ENCODE data around the gene PTH2. TPM values are rescaled to one million over a fixed set of nuclear protein-coding genes. Genes with fewer than 3 reads are reported as not detected.

Gene PTH2
- total and polyA plus RNA-seq, 2 donors from 2014 or later = not detected

DNA sequence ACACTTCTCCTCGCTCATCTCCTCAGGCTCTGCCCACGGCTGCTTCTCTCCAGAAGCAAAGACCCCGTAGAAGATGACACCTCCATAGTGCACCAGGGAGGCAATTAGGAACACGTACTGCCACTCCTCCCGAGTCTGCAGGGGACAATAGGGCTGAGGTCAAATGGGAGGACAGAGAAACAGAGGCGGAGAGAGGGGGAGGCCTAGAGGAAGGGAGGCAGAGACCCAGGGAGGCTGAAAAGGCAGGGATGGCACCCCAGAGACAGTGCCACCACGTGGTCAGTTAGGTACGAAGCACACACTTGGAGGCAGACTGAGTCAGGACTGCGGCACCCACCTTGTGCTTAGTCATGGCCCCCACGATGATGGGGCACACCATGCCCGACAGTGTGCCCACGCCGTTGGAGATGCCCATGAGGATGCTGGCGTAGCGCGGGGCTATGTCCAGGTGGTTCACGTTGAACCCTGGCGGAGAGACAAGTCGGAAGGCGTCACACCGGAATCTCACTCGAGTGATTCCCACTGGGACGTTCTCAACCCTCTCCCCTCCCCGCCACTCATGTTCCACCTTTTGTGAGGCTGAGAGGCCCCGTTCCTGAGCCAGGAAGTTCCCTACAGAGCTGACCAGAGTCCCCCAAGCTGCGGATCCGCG is 7.6 kb upstream of the PTH2 start:
- H3K4me3 ChIP-seq (ENCODE audit: low read length in 3 of 3) = no peak overlapping the region
- H3K36me3 ChIP-seq (ENCODE audit: control insufficient read depth in 2 of 3, insufficient read depth in 3 of 3, low read length in 3 of 3) = no peaks in the 10 kb centered on the region
- H3K27ac ChIP-seq (ENCODE audit: low read depth in 2 of 2, low read length in 2 of 2) = no peak overlapping the region
- no peaks in the 10 kb centered on the region for H3K9me3 ChIP-seq (ENCODE audit: control insufficient read depth in 2 of 3, insufficient read depth in 1 of 3, low read length in 3 of 3)
- peaks cover 60% of the 10 kb centered on the region for H3K27me3 ChIP-seq (ENCODE audit: control insufficient read depth, insufficient read depth, low read length)
- H3K9ac ChIP-seq (ENCODE audit: low read length in 3 of 3) = no peak overlapping the region
- TF ChIP-seq, protein P1, sequence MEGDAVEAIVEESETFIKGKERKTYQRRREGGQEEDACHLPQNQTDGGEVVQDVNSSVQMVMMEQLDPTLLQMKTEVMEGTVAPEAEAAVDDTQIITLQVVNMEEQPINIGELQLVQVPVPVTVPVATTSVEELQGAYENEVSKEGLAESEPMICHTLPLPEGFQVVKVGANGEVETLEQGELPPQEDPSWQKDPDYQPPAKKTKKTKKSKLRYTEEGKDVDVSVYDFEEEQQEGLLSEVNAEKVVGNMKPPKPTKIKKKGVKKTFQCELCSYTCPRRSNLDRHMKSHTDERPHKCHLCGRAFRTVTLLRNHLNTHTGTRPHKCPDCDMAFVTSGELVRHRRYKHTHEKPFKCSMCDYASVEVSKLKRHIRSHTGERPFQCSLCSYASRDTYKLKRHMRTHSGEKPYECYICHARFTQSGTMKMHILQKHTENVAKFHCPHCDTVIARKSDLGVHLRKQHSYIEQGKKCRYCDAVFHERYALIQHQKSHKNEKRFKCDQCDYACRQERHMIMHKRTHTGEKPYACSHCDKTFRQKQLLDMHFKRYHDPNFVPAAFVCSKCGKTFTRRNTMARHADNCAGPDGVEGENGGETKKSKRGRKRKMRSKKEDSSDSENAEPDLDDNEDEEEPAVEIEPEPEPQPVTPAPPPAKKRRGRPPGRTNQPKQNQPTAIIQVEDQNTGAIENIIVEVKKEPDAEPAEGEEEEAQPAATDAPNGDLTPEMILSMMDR (IDR thresholded peaks at IDR 0.05; ENCODE audit: borderline replicate concordance, extremely low read depth, insufficient read depth) = no peak
- intact Hi-C loops (cut with DNase I) = loop anchor here (10.0 kb wide), 1 partner anchor 206 kb away; no protein-coding TSS in a partner anchor
- no peaks in the 10 kb centered on the region for H3K4me1 ChIP-seq (ENCODE audit: control insufficient read depth in 2 of 3, insufficient read depth in 2 of 3, low read depth in 1 of 3, low read length in 3 of 3)
- FAIRE-seq (no peak), DNase-seq (no peak)

DNA sequence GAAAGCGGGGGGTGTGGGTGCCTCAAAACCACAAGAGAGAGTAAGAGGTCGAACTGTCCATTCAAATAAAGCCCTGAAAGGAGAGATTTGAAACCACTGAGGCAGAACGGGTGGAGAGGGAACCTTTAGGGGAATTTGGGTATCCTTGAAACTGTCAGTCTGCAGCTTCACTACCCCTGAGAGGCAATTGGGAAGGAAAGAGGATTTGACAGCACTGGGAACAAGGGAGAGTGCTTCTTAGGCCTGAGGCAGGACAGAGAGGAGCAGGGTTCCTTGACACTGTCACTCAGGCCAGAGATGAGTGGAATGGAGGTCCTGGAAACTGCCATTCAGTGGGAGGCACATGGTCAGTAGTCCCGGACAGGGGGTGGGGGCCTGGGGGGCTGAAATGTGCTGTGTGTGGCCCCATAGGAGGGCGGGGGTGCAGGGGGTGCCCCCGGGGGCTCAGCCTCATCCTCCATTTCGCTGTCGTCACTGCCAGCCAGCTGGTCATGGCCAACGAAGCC is 7.0 kb upstream of the PTH2 start:
- H3K27ac ChIP-seq (ENCODE audit: low read depth in 2 of 2, low read length in 2 of 2) = no peak overlapping the region
- TF ChIP-seq, protein P1 (IDR thresholded peaks at IDR 0.05; ENCODE audit: borderline replicate concordance, extremely low read depth, insufficient read depth) = no peak
- no peaks in the 10 kb centered on the region for H3K4me1 ChIP-seq (ENCODE audit: control insufficient read depth in 2 of 3, insufficient read depth in 2 of 3, low read depth in 1 of 3, low read length in 3 of 3)
- H3K36me3 ChIP-seq (ENCODE audit: control insufficient read depth in 2 of 3, insufficient read depth in 3 of 3, low read length in 3 of 3) = no peaks in the 10 kb centered on the region
- peaks cover 62% of the 10 kb centered on the region for H3K27me3 ChIP-seq (ENCODE audit: control insufficient read depth, insufficient read depth, low read length)
- no peak overlapping the region for H3K4me3 ChIP-seq (ENCODE audit: low read length in 3 of 3)
- DNase-seq = no peak
- H3K9ac ChIP-seq (ENCODE audit: low read length in 3 of 3) = no peak overlapping the region
- intact Hi-C loops (cut with DNase I) = loop anchor here (10.0 kb wide), 1 partner anchor 205 kb away; no protein-coding TSS in a partner anchor
- no peak for FAIRE-seq
- no peaks in the 10 kb centered on the region for H3K9me3 ChIP-seq (ENCODE audit: control insufficient read depth in 2 of 3, insufficient read depth in 1 of 3, low read length in 3 of 3)

DNA sequence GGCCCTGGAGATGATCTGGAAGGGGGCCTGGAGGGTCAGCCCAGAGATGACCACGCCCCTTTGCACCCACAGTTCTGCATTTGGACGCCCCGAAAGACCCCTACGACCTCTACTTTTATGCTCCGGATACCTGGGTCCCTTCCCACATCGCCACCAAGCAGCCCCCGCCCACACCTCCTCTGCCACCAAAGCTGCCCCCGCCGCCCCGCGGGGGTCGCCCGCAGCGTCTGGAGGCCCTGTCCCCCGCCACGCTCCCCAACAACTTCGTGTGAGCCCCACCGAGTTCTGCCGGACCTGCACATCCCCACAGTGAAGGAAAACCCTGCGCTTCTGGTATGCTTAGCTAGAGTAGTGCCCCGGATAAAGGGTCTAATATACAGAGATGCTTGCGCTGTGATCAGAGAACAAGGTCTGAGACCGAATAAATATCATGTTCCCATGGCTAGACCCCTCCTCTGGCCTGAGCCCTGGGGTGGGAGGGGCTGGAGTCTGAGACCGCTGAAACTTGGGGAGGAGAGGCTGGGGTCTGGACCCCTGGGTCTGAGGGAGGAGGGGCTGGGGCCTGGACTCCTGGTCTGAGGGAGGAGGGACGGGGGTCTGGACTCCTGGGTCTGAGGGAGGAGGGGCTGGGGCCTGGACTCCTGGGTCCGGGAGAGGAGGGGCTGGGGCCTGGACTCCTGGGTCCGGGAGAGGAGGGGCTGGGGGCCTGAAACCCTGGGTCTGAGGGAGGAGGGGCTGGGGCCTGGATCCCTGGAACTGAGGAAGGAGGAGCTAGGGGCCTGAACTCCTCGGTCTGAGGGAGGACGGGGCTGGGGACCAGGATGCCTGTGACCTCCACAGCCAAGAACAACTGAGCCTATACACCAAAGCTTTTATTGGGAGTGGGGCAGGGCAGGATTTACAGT is 5.6 kb upstream of the PTH2 start:
- Histone ChIP-seq H3K4me1 (ENCODE audit: control insufficient read depth in 2 of 3, insufficient read depth in 2 of 3, low read depth in 1 of 3, low read length in 3 of 3) (no peaks in the 10 kb centered on the region), H3K4me3 (ENCODE audit: low read length in 3 of 3) (no peak overlapping the region), H3K36me3 (ENCODE audit: control insufficient read depth in 2 of 3, insufficient read depth in 3 of 3, low read length in 3 of 3) (no peaks in the 10 kb centered on the region), H3K27me3 (ENCODE audit: control insufficient read depth, insufficient read depth, low read length) (peaks cover 71% of the 10 kb centered on the region), H3K9me3 (ENCODE audit: control insufficient read depth in 2 of 3, insufficient read depth in 1 of 3, low read length in 3 of 3) (no peaks in the 10 kb centered on the region), H3K9ac (ENCODE audit: low read length in 3 of 3) (no peak overlapping the region), H3K27ac (ENCODE audit: low read depth in 2 of 2, low read length in 2 of 2) (no peak overlapping the region)
- intact Hi-C loops (cut with DNase I) = no loop called here
- FAIRE-seq (no peak), DNase-seq (no peak)
- TF ChIP-seq, protein P1 (IDR thresholded peaks at IDR 0.05; ENCODE audit: borderline replicate concordance, extremely low read depth, insufficient read depth) = no peak
